GM12874 (cell line): ENCODE data around the gene NREP.

ENCODE experiments used
- TF ChIP-seq, protein P1 (sequence below): IDR thresholded peaks from 2 replicates; pipeline ENCODE4 v1.5.1; 2011; ENCODE audit warnings: low read depth, mild to moderate bottlenecking, control low read depth, low read length, moderate library complexity; ENCODE audit not compliant: insufficient read depth

NREP gene

DNA sequence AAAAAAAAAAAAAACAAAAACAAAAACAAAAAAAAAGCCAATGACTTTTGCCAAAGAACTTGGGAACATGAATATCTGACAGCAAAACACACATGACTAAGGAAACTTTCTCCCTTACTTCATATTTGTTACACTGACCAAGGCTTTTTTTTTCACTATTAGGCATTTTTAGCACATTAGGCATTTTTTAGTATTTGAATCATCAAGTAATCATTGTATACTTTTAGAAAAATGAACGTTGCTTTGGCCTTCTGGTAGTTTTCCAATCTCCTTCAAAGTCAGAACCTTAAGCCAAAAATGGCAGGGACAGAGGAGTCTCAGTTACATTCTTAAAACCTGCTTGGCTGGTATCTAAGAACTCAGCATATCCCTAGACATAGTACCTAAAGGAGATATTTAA lies 19.3 kb downstream of the NREP start:
- TF ChIP-seq, protein P1, sequence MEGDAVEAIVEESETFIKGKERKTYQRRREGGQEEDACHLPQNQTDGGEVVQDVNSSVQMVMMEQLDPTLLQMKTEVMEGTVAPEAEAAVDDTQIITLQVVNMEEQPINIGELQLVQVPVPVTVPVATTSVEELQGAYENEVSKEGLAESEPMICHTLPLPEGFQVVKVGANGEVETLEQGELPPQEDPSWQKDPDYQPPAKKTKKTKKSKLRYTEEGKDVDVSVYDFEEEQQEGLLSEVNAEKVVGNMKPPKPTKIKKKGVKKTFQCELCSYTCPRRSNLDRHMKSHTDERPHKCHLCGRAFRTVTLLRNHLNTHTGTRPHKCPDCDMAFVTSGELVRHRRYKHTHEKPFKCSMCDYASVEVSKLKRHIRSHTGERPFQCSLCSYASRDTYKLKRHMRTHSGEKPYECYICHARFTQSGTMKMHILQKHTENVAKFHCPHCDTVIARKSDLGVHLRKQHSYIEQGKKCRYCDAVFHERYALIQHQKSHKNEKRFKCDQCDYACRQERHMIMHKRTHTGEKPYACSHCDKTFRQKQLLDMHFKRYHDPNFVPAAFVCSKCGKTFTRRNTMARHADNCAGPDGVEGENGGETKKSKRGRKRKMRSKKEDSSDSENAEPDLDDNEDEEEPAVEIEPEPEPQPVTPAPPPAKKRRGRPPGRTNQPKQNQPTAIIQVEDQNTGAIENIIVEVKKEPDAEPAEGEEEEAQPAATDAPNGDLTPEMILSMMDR = no peak

DNA sequence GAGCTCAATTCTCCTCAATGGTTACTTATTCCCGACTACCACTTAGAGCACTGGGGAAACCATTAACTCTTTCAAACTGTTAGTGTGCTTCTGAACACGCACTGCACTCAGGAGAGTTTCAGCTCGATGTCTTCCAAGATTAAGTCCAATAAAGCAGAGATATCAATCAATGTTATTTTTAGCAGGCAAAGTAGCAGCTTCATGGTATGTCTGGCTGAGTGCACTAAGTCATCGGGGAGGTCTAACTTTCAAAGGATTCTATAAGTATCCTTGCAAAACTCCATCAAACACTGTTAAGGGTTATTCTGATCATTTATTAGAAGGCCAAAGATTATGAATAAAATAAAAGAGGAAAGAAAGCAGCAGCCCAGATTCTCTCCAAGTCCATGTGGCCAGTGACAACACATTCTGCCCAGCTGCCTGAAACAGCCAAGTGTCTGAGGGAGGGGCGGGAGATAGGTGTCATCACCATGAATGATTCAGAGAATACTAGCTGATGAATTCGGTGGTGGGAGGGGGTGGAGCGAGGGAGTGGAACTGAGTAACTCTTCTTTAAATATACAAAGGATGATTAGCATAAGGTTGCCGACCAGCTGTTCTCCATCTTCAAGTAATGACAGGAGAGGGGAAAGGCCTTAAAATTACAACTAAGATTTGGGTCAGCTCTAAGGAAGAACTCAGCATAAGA lies 21.3 kb downstream of the NREP start:
- TF ChIP-seq, protein P1 = no peak

DNA sequence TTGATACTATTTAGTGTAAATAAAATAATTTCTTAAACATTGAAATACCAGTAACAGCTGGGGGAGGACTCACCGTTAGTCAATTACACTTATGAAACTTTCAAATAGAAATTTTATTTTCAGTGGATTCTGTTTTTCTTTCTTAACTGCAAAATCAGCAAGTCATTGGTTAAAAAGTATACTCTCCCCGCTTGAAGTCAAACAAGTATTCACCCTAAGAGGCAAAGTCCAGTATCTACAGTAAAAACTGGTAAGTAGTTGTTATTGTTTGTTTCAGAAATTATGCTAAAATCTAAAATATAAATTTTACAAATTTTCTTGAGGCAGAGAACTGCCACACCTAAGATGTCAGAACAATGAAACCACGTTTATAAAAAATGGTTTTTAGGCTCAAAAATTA lies 22.4 kb downstream of the NREP start:
- TF ChIP-seq, protein P1 = no peak

GRCh38 chr5:111734013-111734412 lies 23.0 kb downstream of the NREP start:
- TF ChIP-seq, protein P1 = no peak

DNA sequence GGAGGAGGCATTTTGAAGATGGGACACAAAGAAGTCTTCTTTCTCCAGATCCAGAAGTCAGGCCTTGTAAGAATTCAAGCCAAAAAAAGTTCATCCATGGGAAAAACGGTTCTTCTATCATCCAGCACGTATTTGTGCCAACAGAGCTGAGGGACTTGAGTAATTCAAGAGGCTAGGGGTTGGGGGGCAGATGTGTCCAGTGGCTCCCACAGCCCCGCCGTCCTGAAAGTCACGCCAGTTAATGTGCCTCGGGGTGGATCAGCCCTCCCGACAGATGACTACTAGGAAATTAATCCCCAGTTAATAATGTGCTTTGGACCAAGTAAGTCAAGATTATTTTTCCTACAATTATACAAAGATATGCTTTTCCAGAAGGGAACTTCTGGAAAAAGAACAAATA lies 23.4 kb downstream of the NREP start:
- TF ChIP-seq, protein P1 = no peak

- TF ChIP-seq, protein P1 = no peak
Measured at GRCh38 chr5:111731638-111732037, 25.4 kb downstream of the NREP start.

DNA sequence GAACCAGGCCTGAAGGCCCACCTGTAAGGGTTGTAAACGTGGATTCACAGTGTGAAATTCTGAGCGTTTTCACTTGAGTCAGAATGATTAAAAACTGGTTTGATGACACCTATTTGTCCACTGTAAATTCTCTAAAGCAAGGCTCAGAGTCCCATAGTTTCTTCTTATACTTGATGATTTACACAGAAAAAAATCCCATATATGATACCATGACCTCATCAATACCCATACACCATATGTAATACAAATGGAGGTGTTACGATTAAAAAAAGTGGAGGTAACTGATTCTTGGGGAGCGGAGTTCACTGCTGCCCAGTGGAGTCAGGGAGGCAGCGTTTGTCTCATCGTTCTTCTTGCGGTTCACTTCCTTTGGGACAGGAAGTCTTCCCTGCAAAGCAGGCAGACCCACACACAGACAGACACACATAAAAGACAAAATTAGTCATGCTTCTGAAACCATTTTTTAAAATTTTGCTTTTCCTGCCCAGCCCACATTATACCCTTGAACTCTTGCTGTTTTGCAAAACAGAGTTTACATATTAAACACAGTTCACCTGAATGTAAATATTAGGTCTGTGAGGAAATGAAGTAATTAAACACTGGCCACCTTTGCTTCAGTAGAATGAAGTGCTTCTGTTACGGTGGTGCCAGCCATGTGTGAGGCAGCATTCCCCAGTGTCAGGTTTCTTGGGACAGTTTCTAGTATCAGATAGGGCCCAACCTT lies 26.2 kb downstream of the NREP start:
- TF ChIP-seq, protein P1 = no peak
